ENCODE data around the gene ISM1. TPM values are rescaled to one million over a fixed set of nuclear protein-coding genes. Genes with fewer than 3 reads are reported as not detected.

ISM1 gene
- total RNA-seq, 1 experiment from 2014 or later = not detected

DNA sequence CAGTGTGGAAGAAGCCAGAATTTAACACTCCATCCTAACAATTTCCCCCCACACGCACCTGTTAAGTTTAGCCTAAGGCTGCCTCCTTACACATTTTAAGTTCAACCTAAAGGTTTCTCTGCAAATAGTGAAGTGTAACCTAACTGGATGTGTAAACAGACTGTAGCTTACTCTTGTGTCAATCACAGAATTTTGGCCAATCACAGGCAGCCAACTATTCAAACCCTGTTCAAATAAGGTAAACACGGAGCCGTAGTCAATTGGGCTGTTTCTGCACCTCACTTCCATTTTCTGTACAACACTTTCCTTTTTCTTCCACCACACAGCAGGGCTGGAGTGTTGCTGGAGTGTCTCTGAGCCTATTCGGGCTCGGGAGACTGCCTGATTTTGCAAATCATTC is 92.1 kb downstream of the ISM1 start:
- CTCF ChIA-PET = no interaction called here
- TF ChIP-seq, protein P1, sequence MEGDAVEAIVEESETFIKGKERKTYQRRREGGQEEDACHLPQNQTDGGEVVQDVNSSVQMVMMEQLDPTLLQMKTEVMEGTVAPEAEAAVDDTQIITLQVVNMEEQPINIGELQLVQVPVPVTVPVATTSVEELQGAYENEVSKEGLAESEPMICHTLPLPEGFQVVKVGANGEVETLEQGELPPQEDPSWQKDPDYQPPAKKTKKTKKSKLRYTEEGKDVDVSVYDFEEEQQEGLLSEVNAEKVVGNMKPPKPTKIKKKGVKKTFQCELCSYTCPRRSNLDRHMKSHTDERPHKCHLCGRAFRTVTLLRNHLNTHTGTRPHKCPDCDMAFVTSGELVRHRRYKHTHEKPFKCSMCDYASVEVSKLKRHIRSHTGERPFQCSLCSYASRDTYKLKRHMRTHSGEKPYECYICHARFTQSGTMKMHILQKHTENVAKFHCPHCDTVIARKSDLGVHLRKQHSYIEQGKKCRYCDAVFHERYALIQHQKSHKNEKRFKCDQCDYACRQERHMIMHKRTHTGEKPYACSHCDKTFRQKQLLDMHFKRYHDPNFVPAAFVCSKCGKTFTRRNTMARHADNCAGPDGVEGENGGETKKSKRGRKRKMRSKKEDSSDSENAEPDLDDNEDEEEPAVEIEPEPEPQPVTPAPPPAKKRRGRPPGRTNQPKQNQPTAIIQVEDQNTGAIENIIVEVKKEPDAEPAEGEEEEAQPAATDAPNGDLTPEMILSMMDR (IDR thresholded peaks at IDR 0.05; ENCODE audit: unreplicated experiment) = no peak
- no peaks in the 10 kb centered on the region for H3K9me3 Mint-ChIP-seq (ENCODE audit: low read depth, unreplicated experiment)
- intact Hi-C loops (cut with micrococcal nuclease; ENCODE audit: unreplicated experiment) = no loop called here
- H3K36me3 Mint-ChIP-seq (ENCODE audit: insufficient read depth, unreplicated experiment) = no peaks in the 10 kb centered on the region
- no peak overlapping the region for H3K27ac Mint-ChIP-seq (ENCODE audit: unreplicated experiment)
- no peak for DNase-seq
- H3K4me3 Mint-ChIP-seq (ENCODE audit: low read depth, unreplicated experiment) = no peak overlapping the region
- H3K4me1 Mint-ChIP-seq (ENCODE audit: low read depth, unreplicated experiment) = no peaks in the 10 kb centered on the region
- H3K27me3 Mint-ChIP-seq (ENCODE audit: unreplicated experiment) = no peaks in the 10 kb centered on the region
- BruUV-seq (replicated peaks) = no TSS peak

DNA sequence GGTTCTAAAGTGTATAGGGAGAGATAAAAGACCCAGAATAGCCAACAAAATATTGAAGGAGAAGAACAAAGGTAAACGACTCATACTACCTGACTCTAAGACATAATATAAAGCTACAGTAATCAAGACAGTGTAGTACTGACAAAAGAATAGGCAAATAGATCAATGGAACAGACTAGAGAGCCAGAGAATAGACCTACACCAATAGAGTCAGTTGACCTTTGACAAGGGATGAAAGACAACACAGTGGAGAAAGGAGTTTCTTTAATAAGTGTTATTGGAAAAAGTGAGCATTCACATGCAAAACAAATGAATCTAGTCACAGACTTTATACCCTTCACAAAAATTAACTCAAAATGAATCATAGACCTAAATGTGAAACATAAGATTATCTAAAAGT is 96.4 kb downstream of the ISM1 start:
- H3K36me3 Mint-ChIP-seq (ENCODE audit: insufficient read depth, unreplicated experiment) = no peaks in the 10 kb centered on the region
- no peak overlapping the region for H3K27ac Mint-ChIP-seq (ENCODE audit: unreplicated experiment)
- peaks cover 4% of the 10 kb centered on the region for H3K4me1 Mint-ChIP-seq (ENCODE audit: low read depth, unreplicated experiment)
- DNase-seq = no peak
- intact Hi-C loops (cut with micrococcal nuclease; ENCODE audit: unreplicated experiment) = no loop called here
- CTCF ChIA-PET = no interaction called here
- no TSS peak for BruUV-seq (replicated peaks)
- H3K27me3 Mint-ChIP-seq (ENCODE audit: unreplicated experiment) = no peaks in the 10 kb centered on the region
- H3K9me3 Mint-ChIP-seq (ENCODE audit: low read depth, unreplicated experiment) = no peaks in the 10 kb centered on the region
- H3K4me3 Mint-ChIP-seq (ENCODE audit: low read depth, unreplicated experiment) = no peak overlapping the region
- TF ChIP-seq, protein P1 (IDR thresholded peaks at IDR 0.05; ENCODE audit: unreplicated experiment) = no peak

DNA sequence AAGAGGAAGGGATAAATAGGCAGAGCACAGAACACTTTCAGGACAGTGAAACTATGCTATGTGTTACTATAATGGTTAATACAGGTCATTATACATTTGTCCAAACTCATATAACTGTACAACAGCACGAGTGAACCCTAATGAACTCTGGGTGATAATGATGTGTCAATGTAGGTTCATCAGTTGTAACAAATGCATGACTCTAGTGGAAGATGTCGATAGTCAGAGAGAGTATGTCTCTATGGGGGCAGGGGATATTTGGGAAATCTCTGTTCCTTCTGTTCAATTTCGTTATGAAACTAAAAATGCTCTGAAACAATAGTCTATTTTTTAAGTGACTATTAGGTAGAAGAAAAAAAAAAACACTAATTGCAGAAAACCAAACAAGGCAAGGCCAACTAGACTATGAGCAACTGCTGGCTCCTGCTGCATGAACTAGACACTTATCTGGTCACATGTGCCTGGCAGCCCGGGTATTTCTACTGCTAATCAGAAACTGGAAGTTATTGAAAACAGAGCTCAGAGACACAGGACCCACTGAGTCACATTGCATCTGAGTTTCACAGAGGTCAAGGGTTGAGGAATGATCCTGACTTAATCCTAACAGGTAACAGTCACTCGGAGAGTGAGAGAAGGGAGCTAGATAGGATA is 97.9 kb downstream of the ISM1 start:
- BruUV-seq (replicated peaks) = no TSS peak
- Mint-ChIP-seq H3K36me3 (ENCODE audit: insufficient read depth, unreplicated experiment) (no peaks in the 10 kb centered on the region), H3K27me3 (ENCODE audit: unreplicated experiment) (no peaks in the 10 kb centered on the region), H3K4me3 (ENCODE audit: low read depth, unreplicated experiment) (no peak overlapping the region), H3K27ac (ENCODE audit: unreplicated experiment) (no peak overlapping the region), H3K9me3 (ENCODE audit: low read depth, unreplicated experiment) (no peaks in the 10 kb centered on the region), H3K4me1 (ENCODE audit: low read depth, unreplicated experiment) (peaks cover 13% of the 10 kb centered on the region)
- TF ChIP-seq, protein P1 (IDR thresholded peaks at IDR 0.05; ENCODE audit: unreplicated experiment) = no peak
- no peak for DNase-seq
- intact Hi-C loops (cut with micrococcal nuclease; ENCODE audit: unreplicated experiment) = no loop called here
- CTCF ChIA-PET = no interaction called here

DNA sequence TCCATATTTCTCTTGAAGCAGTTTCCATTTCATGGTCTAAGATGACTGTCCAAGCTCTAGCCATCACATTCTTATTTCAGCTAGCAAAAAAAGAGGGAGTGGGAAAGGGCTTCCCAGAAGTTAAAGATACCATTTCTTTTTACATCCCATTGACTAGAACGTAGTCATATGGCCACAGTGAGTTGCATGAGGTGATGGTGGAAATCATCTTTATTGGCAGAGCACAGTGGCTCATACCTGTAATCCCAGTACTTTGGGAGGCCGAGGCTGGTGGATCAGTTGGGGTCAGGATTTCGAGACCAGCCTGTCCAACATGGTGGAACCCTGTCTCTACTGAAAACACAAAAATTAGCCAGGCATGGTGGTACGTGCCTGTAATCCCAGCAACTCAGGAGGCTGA is 99.6 kb downstream of the ISM1 start:
- H3K36me3 Mint-ChIP-seq (ENCODE audit: insufficient read depth, unreplicated experiment) = no peaks in the 10 kb centered on the region
- intact Hi-C loops (cut with micrococcal nuclease; ENCODE audit: unreplicated experiment) = no loop called here
- CTCF ChIA-PET = no interaction called here
- TF ChIP-seq, protein P1 (IDR thresholded peaks at IDR 0.05; ENCODE audit: unreplicated experiment) = no peak
- no peak for DNase-seq
- H3K4me1 Mint-ChIP-seq (ENCODE audit: low read depth, unreplicated experiment) = peaks cover 21% of the 10 kb centered on the region
- H3K4me3 Mint-ChIP-seq (ENCODE audit: low read depth, unreplicated experiment) = no peak overlapping the region
- no TSS peak for BruUV-seq (replicated peaks)
- H3K27ac Mint-ChIP-seq (ENCODE audit: unreplicated experiment) = no peak overlapping the region
- H3K27me3 Mint-ChIP-seq (ENCODE audit: unreplicated experiment) = no peaks in the 10 kb centered on the region
- no peaks in the 10 kb centered on the region for H3K9me3 Mint-ChIP-seq (ENCODE audit: low read depth, unreplicated experiment)
